OCI-LY3 (cell line): Measurements from ENCODE around the gene RPN2.

Source experiments
- H2AFZ ChIP-seq: fragments of 200-600, 300-600 bp; shearing (Covaris generic); 2 replicates; pipeline ENCODE4 v1.6.0; 2014; ENCODE audit warnings: antibody characterized with exemption, low read depth, low read length
- H3K27ac ChIP-seq: fragments of 200-600, 300-600 bp; sonication (generic); 2 replicates; pipeline ENCODE4 v1.5.1; 2014; ENCODE audit warnings: mild to moderate bottlenecking, low read length, moderate library complexity, mixed read lengths
- H3K27me3 ChIP-seq: fragments of 200-600, 300-600 bp; sonication (generic); 2 replicates; pipeline ENCODE4 v1.6.1; 2014; ENCODE audit warnings: low read depth, low read length, mixed read lengths
- H3K36me3 ChIP-seq: fragments of 200-600, 300-600 bp; sonication (generic); replicated peaks from 2 replicates; pipeline ENCODE3; 2014; ENCODE audit warnings: low read depth, low read length, mixed read lengths
- H3K4me1 ChIP-seq: fragments of 300-600, 200-600 bp; sonication (generic); 2 replicates; pipeline ENCODE4 v1.6.1; 2014; ENCODE audit warnings: low read length, mixed read lengths
- H3K4me2 ChIP-seq: fragments of 200-600, 300-600 bp; sonication (generic); 2 replicates; pipeline ENCODE4 v1.6.1; 2014; ENCODE audit warnings: low read length, mixed read lengths
- H3K4me3 ChIP-seq: fragments of 300-600, 200-600 bp; sonication (generic); 2 replicates; pipeline ENCODE4 v1.5.1; 2014; ENCODE audit warnings: antibody characterized with exemption, mild to moderate bottlenecking, low read length, moderate library complexity
- H3K79me2 ChIP-seq: fragments of 300-600, 200-600 bp; shearing (Covaris generic); 2 replicates; pipeline ENCODE4 v1.6.1; 2014; ENCODE audit warnings: mild to moderate bottlenecking, low read length, mixed read lengths
- H3K9ac ChIP-seq: fragments of 300-600, 200-600 bp; shearing (Covaris generic); 2 replicates; pipeline ENCODE4 v1.6.0; 2014; ENCODE audit warnings: mild to moderate bottlenecking, low read length, moderate library complexity
- H3K9me3 ChIP-seq: fragments of 200-600, 300-600 bp; shearing (Covaris generic); 2 replicates; pipeline ENCODE4 v1.6.1; 2014; ENCODE audit warnings: low read length, mixed read lengths; ENCODE audit not compliant: insufficient read depth
- H4K20me1 ChIP-seq: fragments of 200-600, 300-600 bp; sonication (generic); 2 replicates; pipeline ENCODE4 v1.6.1; 2016; ENCODE audit warnings: low read length, mixed read lengths; ENCODE audit not compliant: insufficient read depth
- CTCF ChIP-seq: fragments of 200-600, 300-600 bp; sonication (generic); IDR thresholded peaks from 2 replicates; pipeline ENCODE4 v1.5.1; 2014; ENCODE audit warnings: antibody characterized with exemption, low read length, low read depth
- EZH2phosphoT487 ChIP-seq: fragments of 200-600 bp; shearing (Covaris generic); IDR thresholded peaks from 2 replicates; pipeline ENCODE4 v1.6.1; 2018; ENCODE audit warnings: antibody characterized with exemption, mixed run types, low read depth

The RPN2 gene

GRCh38 chr20:37280403-37280802 lies 101.3 kb downstream of the RPN2 start:
- Histone ChIP-seq H3K9ac (no peak overlapping the region), H2AFZ (no peak overlapping the region), H3K36me3 (no peaks in the 10 kb centered on the region), H3K27ac (no peak overlapping the region), H3K4me2 (no peak overlapping the region), H3K4me3 (no peak overlapping the region), H3K27me3 (no peaks in the 10 kb centered on the region), H3K79me2 (no peaks in the 10 kb centered on the region), H3K4me1 (peaks cover 23% of the 10 kb centered on the region), H4K20me1 (no peaks in the 10 kb centered on the region), H3K9me3 (no peaks in the 10 kb centered on the region)
- TF ChIP-seq CTCF: no peak
- TF ChIP-seq EZH2phosphoT487: no peak

GRCh38 chr20:37282556-37282955 lies 103.4 kb downstream of the RPN2 start:
- H3K4me1 ChIP-seq: peaks cover 1% of the 10 kb centered on the region
- no peaks in the 10 kb centered on the region for H3K27me3 ChIP-seq
- no peaks in the 10 kb centered on the region for H3K79me2 ChIP-seq
- H3K4me2 ChIP-seq: no peak overlapping the region
- no peaks in the 10 kb centered on the region for H3K36me3 ChIP-seq
- no peak overlapping the region for H3K9ac ChIP-seq
- H3K27ac ChIP-seq: no peak overlapping the region
- H3K9me3 ChIP-seq: no peaks in the 10 kb centered on the region
- H4K20me1 ChIP-seq: no peaks in the 10 kb centered on the region
- no peak for TF ChIP-seq EZH2phosphoT487
- TF ChIP-seq CTCF: peak; percentile 29; the same call in 1 of the 2 replicates
- no peak overlapping the region for H3K4me3 ChIP-seq
- H2AFZ ChIP-seq: no peak overlapping the region

GRCh38 chr20:37283530-37284195 lies 104.5 kb downstream of the RPN2 start:
- Histone ChIP-seq H3K36me3 (no peaks in the 10 kb centered on the region), H2AFZ (no peak overlapping the region), H3K79me2 (no peaks in the 10 kb centered on the region), H3K9ac (no peak overlapping the region), H3K4me3 (no peak overlapping the region), H3K27ac (no peak overlapping the region), H4K20me1 (no peaks in the 10 kb centered on the region), H3K9me3 (no peaks in the 10 kb centered on the region), H3K27me3 (no peaks in the 10 kb centered on the region), H3K4me1 (peaks cover 5% of the 10 kb centered on the region), H3K4me2 (no peak overlapping the region)
- no peak for TF ChIP-seq EZH2phosphoT487
- no peak for TF ChIP-seq CTCF

- Histone ChIP-seq H3K4me1 (peaks cover 8% of the 10 kb centered on the region), H3K9ac (no peak overlapping the region), H3K79me2 (peaks cover 3% of the 10 kb centered on the region), H3K27me3 (no peaks in the 10 kb centered on the region), H3K27ac (no peak overlapping the region), H4K20me1 (no peaks in the 10 kb centered on the region), H3K4me2 (no peak overlapping the region), H3K4me3 (no peak overlapping the region), H3K36me3 (no peaks in the 10 kb centered on the region), H2AFZ (no peak overlapping the region), H3K9me3 (no peaks in the 10 kb centered on the region)
- TF ChIP-seq CTCF (no peak), EZH2phosphoT487 (no peak)
Measured at GRCh38 chr20:37284691-37285161, 105.6 kb downstream of the RPN2 start.
